Osteoblast (primary cell): Measurements from ENCODE around the gene SIRT3. TPM values are rescaled to one million over a fixed set of nuclear protein-coding genes. Genes with fewer than 3 reads are reported as not detected.

Experiments
- DNase-seq: peaks from one replicate; pipeline ENCODE4 v3.0.0; 2011; ENCODE audit warnings: low spot score, mixed read lengths; ENCODE audit not compliant: insufficient read length; ENCODE audit errors: missing footprints
- H2AFZ ChIP-seq: 2 replicates; pipeline ENCODE4 v1.6.0; 2011; ENCODE audit warnings: mild to moderate bottlenecking, low read length
- H3K27ac ChIP-seq: 2 replicates; pipeline ENCODE4 v1.5.1; 2011; ENCODE audit warnings: mild to moderate bottlenecking, low read depth, low read length, moderate library complexity
- H3K27me3 ChIP-seq: 2 replicates; pipeline ENCODE4 v1.6.0; 2012; ENCODE audit warnings: mild to moderate bottlenecking, control low read depth, inconsistent platforms, low read length, moderate library complexity; ENCODE audit not compliant: insufficient read depth
- H3K36me3 ChIP-seq: 2 replicates; pipeline ENCODE4 v1.5.1; 2011; ENCODE audit warnings: mild to moderate bottlenecking, low read length, control low read depth, moderate library complexity; ENCODE audit not compliant: insufficient read depth
- H3K4me1 ChIP-seq: 2 replicates; pipeline ENCODE4 v1.5.1; 2011; ENCODE audit warnings: mild to moderate bottlenecking, low read length, control low read depth, moderate library complexity; ENCODE audit not compliant: insufficient read depth
- H3K4me2 ChIP-seq: 2 replicates; pipeline ENCODE4 v1.6.0; 2011; ENCODE audit warnings: mild to moderate bottlenecking, low read length; ENCODE audit not compliant: insufficient read depth
- H3K4me3 ChIP-seq: fragments of 200-600 bp; sonication (generic); 3 replicates; pipeline ENCODE4 v1.5.1; 2012; ENCODE audit warnings: mild to moderate bottlenecking, low read length, inconsistent platforms; ENCODE audit not compliant: insufficient read depth
- H3K79me2 ChIP-seq: 2 replicates; pipeline ENCODE4 v1.6.0; 2012; ENCODE audit warnings: mild to moderate bottlenecking, low read length, control low read depth, inconsistent platforms; ENCODE audit not compliant: insufficient read depth
- H3K9me3 ChIP-seq: 2 replicates; pipeline ENCODE4 v1.5.1; 2011; ENCODE audit warnings: low read depth, low read length, control low read depth
- H4K20me1 ChIP-seq: 2 replicates; pipeline ENCODE4 v1.6.0; 2012; ENCODE audit warnings: mild to moderate bottlenecking, low read length, control low read depth; ENCODE audit not compliant: insufficient read depth
- total RNA-seq: library from RNA; depleted of rRNA; stranded (reverse); fragments of >200 nt; gene quantifications from 2 replicates; pipeline ENCODE4 v1.2.3, GENCODE V29; 2012
- TF ChIP-seq, protein P1 (sequence below): IDR thresholded peaks from 2 replicates; pipeline ENCODE4 v1.5.1; 2011; ENCODE audit warnings: mild to moderate bottlenecking, low read depth, low read length, moderate library complexity; ENCODE audit errors: extremely low read depth

The SIRT3 gene
- total RNA-seq, 1 donor = 11.2 TPM

DNA sequence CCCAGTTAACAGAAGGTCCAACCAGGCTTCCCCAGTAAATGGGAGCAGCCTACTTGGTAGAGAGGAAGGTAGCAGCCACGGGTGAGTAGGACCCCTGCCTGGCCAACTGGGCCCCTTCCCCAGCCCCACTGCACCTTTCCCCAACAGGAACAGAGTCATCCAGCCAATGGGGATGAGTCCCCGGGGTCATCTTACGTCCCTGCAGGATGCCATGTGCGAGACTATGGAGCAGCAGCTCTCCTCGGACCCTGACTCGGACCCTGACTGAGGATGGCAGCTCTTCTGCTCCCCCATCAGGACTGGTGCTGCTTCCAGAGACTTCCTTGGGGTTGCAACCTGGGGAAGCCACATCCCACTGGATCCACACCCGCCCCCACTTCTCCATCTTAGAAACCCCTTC, 22.1 kb downstream of the SIRT3 start:
- no peak for DNase-seq
- Histone ChIP-seq H3K4me3 (no peak overlapping the region), H3K4me2 (no peak overlapping the region), H3K36me3 (peaks cover 59% of the 10 kb centered on the region), H3K4me1 (peaks cover 21% of the 10 kb centered on the region), H2AFZ (no peak overlapping the region), H3K79me2 (peaks cover 44% of the 10 kb centered on the region), H4K20me1 (peaks cover 46% of the 10 kb centered on the region), H3K9me3 (no peaks in the 10 kb centered on the region), H3K27me3 (no peaks in the 10 kb centered on the region), H3K27ac (no peak overlapping the region)
- TF ChIP-seq, protein P1, sequence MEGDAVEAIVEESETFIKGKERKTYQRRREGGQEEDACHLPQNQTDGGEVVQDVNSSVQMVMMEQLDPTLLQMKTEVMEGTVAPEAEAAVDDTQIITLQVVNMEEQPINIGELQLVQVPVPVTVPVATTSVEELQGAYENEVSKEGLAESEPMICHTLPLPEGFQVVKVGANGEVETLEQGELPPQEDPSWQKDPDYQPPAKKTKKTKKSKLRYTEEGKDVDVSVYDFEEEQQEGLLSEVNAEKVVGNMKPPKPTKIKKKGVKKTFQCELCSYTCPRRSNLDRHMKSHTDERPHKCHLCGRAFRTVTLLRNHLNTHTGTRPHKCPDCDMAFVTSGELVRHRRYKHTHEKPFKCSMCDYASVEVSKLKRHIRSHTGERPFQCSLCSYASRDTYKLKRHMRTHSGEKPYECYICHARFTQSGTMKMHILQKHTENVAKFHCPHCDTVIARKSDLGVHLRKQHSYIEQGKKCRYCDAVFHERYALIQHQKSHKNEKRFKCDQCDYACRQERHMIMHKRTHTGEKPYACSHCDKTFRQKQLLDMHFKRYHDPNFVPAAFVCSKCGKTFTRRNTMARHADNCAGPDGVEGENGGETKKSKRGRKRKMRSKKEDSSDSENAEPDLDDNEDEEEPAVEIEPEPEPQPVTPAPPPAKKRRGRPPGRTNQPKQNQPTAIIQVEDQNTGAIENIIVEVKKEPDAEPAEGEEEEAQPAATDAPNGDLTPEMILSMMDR = no peak

DNA sequence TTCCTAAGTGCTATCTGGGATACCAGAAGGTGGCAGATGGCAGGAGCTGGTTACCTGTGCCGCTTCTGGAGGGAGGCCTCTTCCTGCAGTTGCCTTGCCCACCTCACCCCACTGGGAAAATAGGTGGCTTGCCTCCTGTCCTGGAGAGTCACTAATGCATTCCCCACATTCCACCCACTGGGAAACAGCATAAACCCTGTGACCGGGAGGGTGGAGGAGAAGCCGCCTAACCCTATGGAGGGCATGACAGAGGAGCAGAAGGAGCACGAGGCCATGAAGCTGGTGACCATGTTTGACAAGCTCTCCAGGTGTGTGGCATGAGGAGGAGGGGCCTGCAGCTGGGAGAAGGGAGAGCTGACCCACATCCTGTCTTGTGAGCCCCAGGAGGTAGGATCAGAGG, 23.0 kb downstream of the SIRT3 start:
- no peak overlapping the region for H3K4me2 ChIP-seq
- peak; percentile 41 for DNase-seq
- H3K27me3 ChIP-seq = no peaks in the 10 kb centered on the region
- H3K79me2 ChIP-seq = peaks cover 51% of the 10 kb centered on the region
- H3K4me1 ChIP-seq = peaks cover 21% of the 10 kb centered on the region
- no peak overlapping the region for H3K4me3 ChIP-seq
- H3K36me3 ChIP-seq = peaks cover 59% of the 10 kb centered on the region
- H3K27ac ChIP-seq = no peak overlapping the region
- H2AFZ ChIP-seq = no peak overlapping the region
- H4K20me1 ChIP-seq = peaks cover 47% of the 10 kb centered on the region
- TF ChIP-seq, protein P1 = no peak
- H3K9me3 ChIP-seq = no peaks in the 10 kb centered on the region

DNA sequence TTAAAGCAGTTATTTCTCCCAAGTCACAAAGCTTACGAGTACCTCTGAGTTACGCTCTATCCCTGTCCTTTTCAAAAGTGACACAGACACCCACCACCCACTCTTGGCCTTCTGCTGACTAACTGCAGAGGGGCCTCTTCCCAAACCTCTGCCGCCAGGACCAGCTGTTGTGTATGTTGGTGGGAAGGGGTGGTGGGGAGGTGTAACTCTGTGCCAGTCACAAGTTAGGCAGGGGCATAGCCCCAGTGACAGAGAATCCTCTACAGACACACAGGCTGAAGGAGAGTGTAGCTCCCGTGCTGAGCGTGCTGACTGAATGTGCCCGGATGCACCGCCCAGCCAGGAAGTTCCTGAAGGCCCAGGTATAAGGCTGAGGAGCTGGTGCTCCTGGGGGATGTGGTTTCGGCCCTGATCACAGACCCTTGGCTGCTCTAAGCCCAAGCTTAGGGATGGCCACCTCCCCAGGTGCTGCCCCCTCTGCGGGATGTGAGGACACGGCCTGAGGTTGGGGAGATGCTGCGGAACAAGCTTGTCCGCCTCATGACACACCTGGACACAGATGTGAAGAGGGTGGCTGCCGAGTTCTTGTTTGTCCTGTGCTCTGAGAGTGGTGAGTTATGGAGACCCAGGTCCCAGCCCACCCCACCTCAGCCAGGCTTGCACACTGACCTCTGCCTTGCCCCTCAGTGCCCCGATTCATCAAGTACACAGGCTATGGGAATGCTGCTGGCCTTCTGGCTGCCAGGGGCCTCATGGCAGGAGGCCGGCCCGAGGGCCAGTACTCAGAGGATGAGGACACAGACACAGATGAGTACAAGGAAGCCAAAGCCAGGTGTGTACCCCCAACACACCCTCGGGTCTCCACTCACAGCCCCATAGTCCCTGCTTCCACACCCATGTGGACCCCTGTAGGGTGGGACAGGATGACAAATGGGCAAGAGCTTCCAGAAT, 23.7 kb downstream of the SIRT3 start:
- no peak overlapping the region for H2AFZ ChIP-seq
- DNase-seq = peak; percentile 42
- H3K79me2 ChIP-seq = peaks cover 53% of the 10 kb centered on the region
- H4K20me1 ChIP-seq = peaks cover 47% of the 10 kb centered on the region
- H3K4me3 ChIP-seq = no peak overlapping the region
- no peaks in the 10 kb centered on the region for H3K27me3 ChIP-seq
- no peaks in the 10 kb centered on the region for H3K9me3 ChIP-seq
- H3K27ac ChIP-seq = no peak overlapping the region
- no peak overlapping the region for H3K4me2 ChIP-seq
- H3K36me3 ChIP-seq = peaks cover 59% of the 10 kb centered on the region
- H3K4me1 ChIP-seq = peaks cover 21% of the 10 kb centered on the region
- TF ChIP-seq, protein P1 = no peak

DNA sequence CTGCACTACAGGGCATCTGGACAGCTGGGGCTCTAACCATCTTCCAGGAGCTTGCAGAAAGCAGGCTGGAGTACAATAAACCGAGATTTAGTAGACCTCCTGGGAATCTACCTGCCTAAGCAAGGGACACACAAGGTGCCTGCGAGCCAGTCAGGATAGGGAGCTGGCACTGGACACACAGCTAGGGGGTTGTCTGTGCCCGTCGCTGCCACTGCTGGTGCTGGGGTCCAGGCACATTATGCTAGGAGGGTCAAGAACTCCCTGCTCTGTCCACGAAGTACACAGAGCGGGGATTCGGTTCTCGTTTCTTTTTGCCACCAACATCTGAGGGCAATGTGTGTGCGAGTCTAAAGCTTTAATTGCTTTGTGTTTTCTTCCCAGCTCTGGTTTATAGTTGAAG, 24.4 kb downstream of the SIRT3 start:
- peaks cover 59% of the 10 kb centered on the region for H3K36me3 ChIP-seq

More for the DNA sequence above, 24.4 kb downstream of the SIRT3 start:
- no peak overlapping the region for H3K4me3 ChIP-seq
- H3K79me2 ChIP-seq = peaks cover 58% of the 10 kb centered on the region
- TF ChIP-seq, protein P1 = no peak
- H4K20me1 ChIP-seq = peaks cover 48% of the 10 kb centered on the region
- H3K4me2 ChIP-seq = no peak overlapping the region
- no peaks in the 10 kb centered on the region for H3K27me3 ChIP-seq
- peak overlapping the region; percentile 90 for H3K27ac ChIP-seq
- DNase-seq = peak; percentile 31
- H3K9me3 ChIP-seq = no peaks in the 10 kb centered on the region
- H3K4me1 ChIP-seq = peaks cover 21% of the 10 kb centered on the region
- H2AFZ ChIP-seq = no peak overlapping the region
